Loucy (cell line): ENCODE data around the gene GPER1.
A peak's percentile ranks its signal among the peaks of the same experiment; 100 is the strongest.

Experiments used
- H2AFZ ChIP-seq: fragments of 200-600 bp; sonication (generic); 2 replicates; pipeline ENCODE4 v1.6.0; 2016; ENCODE audit warnings: antibody characterized with exemption, mild to moderate bottlenecking, low read length, moderate library complexity
- H3F3A ChIP-seq: fragments of 200-600 bp; 2 replicates; pipeline ENCODE4 v1.6.0; 2016; ENCODE audit warnings: antibody characterized with exemption, low read depth, mild to moderate bottlenecking
- H3K27me3 ChIP-seq: fragments of 200-600 bp; sonication (generic); 2 replicates; pipeline ENCODE4 v1.6.1; 2014; ENCODE audit warnings: low read length, mild to moderate bottlenecking; ENCODE audit not compliant: insufficient read depth, poor library complexity, severe bottlenecking
- H3K36me3 ChIP-seq: fragments of 200-600 bp; sonication (generic); 2 replicates; pipeline ENCODE4 v1.6.1; 2016; ENCODE audit warnings: low read length; ENCODE audit not compliant: insufficient read depth
- H3K4me1 ChIP-seq: fragments of 200-600 bp; sonication (generic); 2 replicates; pipeline ENCODE4 v1.5.1; 2014; ENCODE audit warnings: low read length, mild to moderate bottlenecking; ENCODE audit not compliant: insufficient read depth, poor library complexity, severe bottlenecking
- H3K4me2 ChIP-seq: fragments of 200-600 bp; sonication (generic); 2 replicates; pipeline ENCODE4 v1.6.0; 2014; ENCODE audit warnings: antibody characterized with exemption, low read length, low read depth, mild to moderate bottlenecking; ENCODE audit not compliant: poor library complexity, severe bottlenecking
- H3K4me3 ChIP-seq: fragments of 200-600 bp; sonication (generic); 2 replicates; pipeline ENCODE4 v1.5.1; 2014; ENCODE audit warnings: low read length, mild to moderate bottlenecking, mixed read lengths; ENCODE audit not compliant: poor library complexity, severe bottlenecking
- H3K79me2 ChIP-seq: fragments of 200-600 bp; sonication (generic); 2 replicates; pipeline ENCODE4 v1.6.1; 2014; ENCODE audit warnings: low read length; ENCODE audit not compliant: insufficient read depth
- H3K9ac ChIP-seq: fragments of 200-600 bp; sonication (generic); 2 replicates; pipeline ENCODE4 v1.6.0; 2014; ENCODE audit warnings: mild to moderate bottlenecking, low read depth, low read length, moderate library complexity; ENCODE audit not compliant: poor library complexity, severe bottlenecking
- H3K9me2 ChIP-seq: fragments of 200-600 bp; sonication (generic); replicated peaks from 2 replicates; pipeline ENCODE4 v1.6.1; 2016; ENCODE audit warnings: low read depth, low read length, mixed read lengths
- H3K9me3 ChIP-seq: fragments of 200-600 bp; sonication (generic); 2 replicates; pipeline ENCODE4 v1.6.1; 2014; ENCODE audit warnings: mild to moderate bottlenecking, antibody characterized with exemption, low read length, low read depth; ENCODE audit not compliant: insufficient read depth
- H4K20me1 ChIP-seq: fragments of 200-600 bp; sonication (generic); 2 replicates; pipeline ENCODE4 v1.6.0; 2014; ENCODE audit warnings: antibody characterized with exemption, low read length, mild to moderate bottlenecking; ENCODE audit not compliant: insufficient read depth, poor library complexity, severe bottlenecking
- CTCF ChIP-seq: fragments of 200-600 bp; sonication (generic); conservative IDR thresholded peaks from 2 replicates; pipeline ENCODE4 v1.5.1; 2014; ENCODE audit warnings: mild to moderate bottlenecking, antibody characterized with exemption, low read length
- EZH2phosphoT487 ChIP-seq: fragments of 200-600 bp; IDR thresholded peaks from 2 replicates; pipeline ENCODE4 v1.6.1; 2018; ENCODE audit warnings: antibody characterized with exemption, mild to moderate bottlenecking, moderate library complexity, borderline replicate concordance

GPER1 gene

DNA sequence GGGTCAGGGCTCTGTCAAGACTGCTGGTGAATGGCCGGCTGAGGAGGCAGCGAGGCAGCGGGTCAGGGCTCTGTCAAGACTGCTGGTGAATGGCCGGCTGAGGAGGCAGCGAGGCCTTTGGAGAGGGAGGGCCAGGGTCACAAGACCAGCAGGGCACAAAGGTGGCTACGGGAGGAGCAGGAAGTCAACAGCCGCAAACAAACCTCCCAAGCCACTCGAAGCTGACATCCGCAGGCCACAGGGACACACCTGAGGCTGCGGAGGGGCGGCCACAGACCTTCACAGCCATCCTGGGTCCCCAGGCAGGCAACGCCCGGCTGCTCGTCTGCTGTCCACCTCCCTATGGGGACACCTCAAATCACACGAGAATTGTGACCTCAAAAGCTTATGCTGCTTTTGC lies 8.9 kb upstream of the GPER1 start:
- TF ChIP-seq EZH2phosphoT487, result no peak
- no peak for TF ChIP-seq CTCF
- no peaks in the 10 kb centered on the region for H3K27me3 ChIP-seq

GRCh38 chr7:1079546-1079945 lies 8.4 kb upstream of the GPER1 start:
- Histone ChIP-seq H3K79me2 (no peaks in the 10 kb centered on the region), H3K36me3 (no peaks in the 10 kb centered on the region), H4K20me1 (no peaks in the 10 kb centered on the region), H3K4me3 (no peak overlapping the region), H3K27me3 (no peaks in the 10 kb centered on the region), H3K9ac (peak overlapping the region; percentile 39), H3K4me1 (peaks cover 6% of the 10 kb centered on the region), H3K9me3 (no peaks in the 10 kb centered on the region), H3F3A (no peaks in the 10 kb centered on the region), H3K4me2 (peak overlapping the region; percentile 12), H2AFZ (no peak overlapping the region), H3K9me2 (no peaks in the 10 kb centered on the region)
- TF ChIP-seq EZH2phosphoT487 (no peak), CTCF (no peak)

More for the DNA sequence above, 8.9 kb upstream of the GPER1 start:
- H3K4me1 ChIP-seq, result peaks cover 6% of the 10 kb centered on the region
- H3K9me2 ChIP-seq, result no peaks in the 10 kb centered on the region
- H3K9ac ChIP-seq, result peak overlapping the region; percentile 39
- no peaks in the 10 kb centered on the region for H3K9me3 ChIP-seq
- H3K4me3 ChIP-seq, result no peak overlapping the region
- H4K20me1 ChIP-seq, result no peaks in the 10 kb centered on the region
- H3K4me2 ChIP-seq, result peak overlapping the region; percentile 12
- H3K79me2 ChIP-seq, result no peaks in the 10 kb centered on the region
- H2AFZ ChIP-seq, result no peak overlapping the region
- no peaks in the 10 kb centered on the region for H3K36me3 ChIP-seq
- no peaks in the 10 kb centered on the region for H3F3A ChIP-seq

GRCh38 chr7:1080252-1080920 lies 7.5 kb upstream of the GPER1 start:
- Histone ChIP-seq H3K27me3 (no peaks in the 10 kb centered on the region), H3K9me3 (no peaks in the 10 kb centered on the region), H4K20me1 (no peaks in the 10 kb centered on the region), H3K4me1 (peaks cover 6% of the 10 kb centered on the region), H3F3A (no peaks in the 10 kb centered on the region), H3K36me3 (no peaks in the 10 kb centered on the region), H3K4me2 (no peak overlapping the region), H3K9me2 (no peaks in the 10 kb centered on the region), H3K9ac (no peak overlapping the region), H2AFZ (no peak overlapping the region), H3K4me3 (no peak overlapping the region), H3K79me2 (no peaks in the 10 kb centered on the region)
- TF ChIP-seq CTCF (no peak), EZH2phosphoT487 (no peak)
